Erythroblast (primary cell): Measurements from ENCODE around the gene PTX4.

Experiments used
- GATA1 ChIP-seq: IDR thresholded peaks from 2 replicates; pipeline ENCODE4 v1.6.1; 2011; ENCODE audit warnings: low read depth, mild to moderate bottlenecking, control low read depth, low read length, moderate library complexity
- POLR2A ChIP-seq: IDR thresholded peaks from 2 replicates; pipeline ENCODE4 v1.6.1; 2011; ENCODE audit warnings: mild to moderate bottlenecking, low read length

DNA sequence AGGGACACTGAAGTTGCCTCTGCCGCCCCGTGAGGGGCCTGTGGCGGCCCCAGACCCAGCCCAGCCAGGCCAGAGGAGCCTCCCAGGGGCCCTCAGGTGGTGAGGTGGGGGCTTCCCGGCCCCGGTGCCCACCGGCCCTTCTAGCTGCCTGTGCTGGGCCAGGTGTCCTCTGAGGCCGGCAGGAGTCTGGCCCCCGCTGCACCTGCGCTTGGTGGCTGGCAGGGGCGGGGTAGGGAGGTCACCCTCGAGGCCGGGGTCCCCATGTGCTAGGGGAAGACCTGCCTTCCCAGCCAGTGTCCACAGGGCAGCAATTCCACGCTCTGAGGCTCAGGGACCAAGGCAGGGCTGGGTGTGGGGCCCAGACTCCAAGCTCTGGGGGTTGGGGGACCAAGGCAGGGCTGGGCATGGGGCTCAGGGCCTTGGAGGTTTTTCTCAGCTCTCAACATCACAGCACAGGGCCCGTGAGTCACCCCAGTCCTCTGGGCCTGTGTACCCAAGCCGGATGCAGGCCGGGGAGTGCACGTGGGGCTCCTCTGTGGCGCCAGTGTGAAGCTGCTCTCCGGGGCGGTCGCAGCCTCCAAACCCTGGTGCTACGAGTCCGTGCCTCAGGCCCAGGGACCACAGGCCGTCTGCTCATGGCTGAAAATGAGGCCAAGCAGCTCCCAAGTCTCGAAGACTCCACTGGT lies 43.1 kb downstream of the PTX4 start:
- no peak for TF ChIP-seq POLR2A
- TF ChIP-seq GATA1: no peak
